Spleen (tissue), 11 donors: ENCODE results near the gene ERC1. TPM values are rescaled to one million over a fixed set of nuclear protein-coding genes. Genes with fewer than 3 reads are reported as not detected.

ENCODE experiments used
- DNase-seq: peaks from one replicate; pipeline ENCODE4 v3.0.0-alpha.2; 2020
- H3K27ac ChIP-seq, 8 donors: fragments of 200-600 bp; sonication (generic) in 7 of 8; 1 replicate in 4 of 8; 2 replicates in 4 of 8; pipeline versions ENCODE4 v1.5.0 to v1.8.0; 2016 to 2021; ENCODE audit warnings: inconsistent platforms in 4 of 8, mild to moderate bottlenecking in 4 of 8, moderate library complexity in 1 of 8
- H3K27me3 ChIP-seq, 7 donors: fragments of 200-600 bp; sonication (generic) in 6 of 7; replicated peaks in 1 of 7; 1 replicate in 4 of 7; 2 replicates in 3 of 7; pipeline versions ENCODE4 v1.5.0 to v1.8.0; 2016 to 2021; ENCODE audit warnings: inconsistent platforms in 3 of 7, mild to moderate bottlenecking in 1 of 7
- H3K36me3 ChIP-seq, 6 donors: fragments of 200-600 bp; sonication (generic) in 5 of 6; 1 replicate in 4 of 6; 2 replicates in 2 of 6; pipeline versions ENCODE4 v1.5.0 to v1.8.0; 2016 to 2021; ENCODE audit warnings: inconsistent platforms in 2 of 6
- H3K4me1 ChIP-seq, 6 donors: fragments of 200-600 bp; sonication (generic) in 5 of 6; 1 replicate in 3 of 6; 2 replicates in 3 of 6; pipeline versions ENCODE4 v1.5.0 to v1.8.0; 2016 to 2021; ENCODE audit warnings: inconsistent platforms in 3 of 6
- H3K4me3 ChIP-seq, 8 donors: fragments of 200-600 bp; sonication (generic) in 7 of 8; 1 replicate in 4 of 8; 2 replicates in 4 of 8; pipeline versions ENCODE4 v1.5.0 to v1.8.0; 2016 to 2021; ENCODE audit warnings: inconsistent platforms in 4 of 8, mild to moderate bottlenecking in 4 of 8, moderate library complexity in 2 of 8
- H3K9me3 ChIP-seq, 8 donors: fragments of 200-600 bp; sonication (generic) in 7 of 8; 1 replicate in 4 of 8; 2 replicates in 4 of 8; pipeline versions ENCODE4 v1.5.0 to v1.8.0; 2016 to 2021; ENCODE audit warnings: inconsistent platforms in 4 of 8
- CTCF ChIP-seq, 11 experiments: fragments of 200-600 bp in 7 of 11; fragments of 450-650 bp in 4 of 11; sonication (generic) in 4 of 11; IDR thresholded peaks in 8 of 11; conservative IDR thresholded peaks in 3 of 11; 1 replicate in 7 of 11; 2 replicates in 4 of 11; pipeline versions ENCODE4 v1.4.0 to v1.8.0; 2016 to 2021; ENCODE audit warnings: antibody characterized with exemption in 11 of 11, inconsistent platforms in 4 of 11, mild to moderate bottlenecking in 1 of 11
- POLR2A ChIP-seq, 3 donors: fragments of 450-650 bp; IDR thresholded peaks; one replicate each; pipeline ENCODE4 v1.5.1; 2017; ENCODE audit warnings: antibody characterized with exemption in 3 of 3, mild to moderate bottlenecking in 1 of 3
- POLR2AphosphoS5 ChIP-seq, 3 donors: sonication (generic); formaldehyde crosslinking; IDR thresholded peaks; one replicate each; pipeline ENCODE4 v1.5.1; 2017; ENCODE audit warnings: antibody characterized with exemption in 3 of 3
- WGBS, 5 donors: extraction: QIAGEN DNeasy Blood & Tissue Kit in 3 of 5; methylation state at CpG; one replicate each; pipeline versions ENCODE4 v1.1.5 to v1.1.7; 2013 to 2018; 5-methylcytosine and 5-hydroxymethylcytosine counted together
- intact Hi-C: fragments of 100-400 bp; cut with DNase I; formaldehyde crosslinking; loops from one replicate; pipeline ENCODE4 v1.15.0; 2023; ENCODE audit warnings: low total_unique reads
- polyA plus RNA-seq, 3 donors: library from polyadenylated mRNA; stranded (reverse); fragments of 200-250 nt; gene quantifications; one replicate each; pipeline ENCODE4 v1.2.1, GENCODE V29; 2013
- total RNA-seq, 7 donors: library from RNA; depleted of rRNA in 3 of 7; stranded (reverse); fragments of >200 nt in 3 of 7; fragmentation: NEBNext Ultra II Directional in 4 of 7; extraction: Animal tissue kit (Norgen Biotek cat#: 25700) in 4 of 7; gene quantifications; one replicate each; pipeline versions ENCODE4 v1.1.0 to v1.2.1, GENCODE V29; 2016 to 2021
- donor health status: healthy with polysubstance abuse.
- donor health status: DM: no; HTN: no; CAD: no; lungs with moderate emphysema.
- donor health status: DM: no; HTN: no; CAD: no.
- donor health status: Bipolar disorder and iron deficiency.
- donor health status: healthy.
- donor health status: DM: no; HTN: no; CAD: no.
- donor health status: DM: yes; HTN: yes; CAD: no.

ERC1 gene
- total and polyA plus RNA-seq, 10 donors: 1.2 to 73.4 (median 42.6) TPM

- Histone ChIP-seq H3K27me3 (peaks cover 0 to 98% (median 54%) of the 10 kb centered on the region in 7 donors), H3K4me3 (peak overlapping the region; percentile 28 to 73 (median 46)), H3K36me3 (no peaks in the 10 kb centered on the region), H3K27ac (no peak overlapping the region), H3K9me3 (no peaks in the 10 kb centered on the region), H3K4me1 (peaks cover 20 to 53% (median 35%) of the 10 kb centered on the region in 6 donors)
- intact Hi-C loops: no loop called here
- TF ChIP-seq POLR2A (IDR thresholded peaks at IDR 0.05): no peak
- no peak for TF ChIP-seq CTCF (IDR thresholded peaks at IDR 0.05 in 8 of 11, conservative IDR thresholded peaks at IDR 0.05 in 3 of 11)
- no peak for TF ChIP-seq POLR2AphosphoS5 (IDR thresholded peaks at IDR 0.05)
- WGBS, 5 donors: 2 to 5% (median 2%) methylated on average over 17 to 101 of the region's 101 CpGs
- no peak for DNase-seq
Measured at GRCh38 chr12:1529862-1530591, 539.0 kb downstream of the ERC1 start.

- no peak overlapping the region for H3K27ac ChIP-seq
- H3K27me3 ChIP-seq: peaks cover 0 to 97% (median 54%) of the 10 kb centered on the region in 7 donors
- peak overlapping the region; percentile 28 to 73 (median 46) for H3K4me3 ChIP-seq
- intact Hi-C loops: no loop called here
- WGBS, 5 donors: 1 to 2% (median 1%) methylated on average over 24 to 99 of the region's 99 CpGs; no CpG with 5 or more reads in 1 of the 5 donors
- H3K9me3 ChIP-seq: no peaks in the 10 kb centered on the region
- TF ChIP-seq POLR2AphosphoS5 (IDR thresholded peaks at IDR 0.05): no peak
- TF ChIP-seq POLR2A (IDR thresholded peaks at IDR 0.05): no peak
- TF ChIP-seq CTCF (IDR thresholded peaks at IDR 0.05 in 8 of 11, conservative IDR thresholded peaks at IDR 0.05 in 3 of 11): no peak
- peaks cover 20 to 53% (median 35%) of the 10 kb centered on the region in 6 donors for H3K4me1 ChIP-seq
- H3K36me3 ChIP-seq: no peaks in the 10 kb centered on the region
- no peak for DNase-seq
Measured at GRCh38 chr12:1530592-1531152, 539.6 kb downstream of the ERC1 start.

GRCh38 chr12:1531153-1531653, 540.2 kb downstream of the ERC1 start:
- WGBS, 5 donors: 2 to 4% (median 2%) methylated on average over 19 to 56 of the region's 56 CpGs
- H3K9me3 ChIP-seq: no peaks in the 10 kb centered on the region
- TF ChIP-seq CTCF (IDR thresholded peaks at IDR 0.05 in 8 of 11, conservative IDR thresholded peaks at IDR 0.05 in 3 of 11): no peak
- no peak for TF ChIP-seq POLR2A (IDR thresholded peaks at IDR 0.05)
- no peak for TF ChIP-seq POLR2AphosphoS5 (IDR thresholded peaks at IDR 0.05)
- H3K36me3 ChIP-seq: no peaks in the 10 kb centered on the region
- intact Hi-C loops: no loop called here
- peak overlapping the region; percentile 4 to 73 (median 42) for H3K4me3 ChIP-seq
- DNase-seq: no peak
- H3K27me3 ChIP-seq: peaks cover 0 to 97% (median 54%) of the 10 kb centered on the region in 7 donors
- peaks cover 20 to 53% (median 35%) of the 10 kb centered on the region in 6 donors for H3K4me1 ChIP-seq
- no peak overlapping the region for H3K27ac ChIP-seq
